ENCODE data around the gene AMDHD2. TPM values are rescaled to one million over a fixed set of nuclear protein-coding genes. Genes with fewer than 3 reads are reported as not detected.

Gene AMDHD2
- total RNA-seq, 5 donors from 2014 or later (not counting 1 experiment from before 2014, with no cell fraction given), result 104 to 215 (median 122) TPM

GRCh38 chr16:2497116-2497630 lies 23.0 kb upstream of the AMDHD2 start:
- peaks cover 9% of the 10 kb centered on the region for H3K36me3 Mint-ChIP-seq
- H3K4me1 Mint-ChIP-seq, result no peaks in the 10 kb centered on the region
- Histone ChIP-seq H3K27me3 (replicated peaks in 1 of 2; ENCODE audit: control insufficient read depth in 2 of 2, extremely low read depth in 1 of 2, insufficient read depth in 2 of 2, low read length in 1 of 2) (no peaks in the 10 kb centered on the region), H3K4me3 (ENCODE audit: control insufficient read depth in 1 of 2, extremely low read depth in 1 of 2, low read length in 1 of 2) (no peak overlapping the region), H3K27ac (ENCODE audit: low read length) (no peak overlapping the region), H3K4me1 (ENCODE audit: control insufficient read depth in 1 of 2, extremely low read depth in 1 of 2, insufficient read depth in 2 of 2, low read length in 2 of 2) (peaks cover 0 to 9% of the 10 kb centered on the region in 2 experiments), H3K9me3 (no peaks in the 10 kb centered on the region), H3K36me3 (ENCODE audit: control insufficient read depth in 2 of 2, extremely low read depth in 1 of 2, insufficient read depth in 1 of 2, low read length in 1 of 2) (peaks cover 9 to 11% of the 10 kb centered on the region in 2 donors)
- H3K4me3 Mint-ChIP-seq, result no peak overlapping the region
- no peak overlapping the region for H3K27ac Mint-ChIP-seq
- H3K27me3 Mint-ChIP-seq, result no peaks in the 10 kb centered on the region
- CTCF ChIA-PET, result no interaction called here
- H3K9me3 Mint-ChIP-seq, result no peaks in the 10 kb centered on the region
- POLR2A ChIA-PET, result no interaction called here
- ATAC-seq (replicated peaks in 1 of 4) (no peak), DNase-seq (no peak)
- WGBS (ENCODE audit: insufficient coverage), result 94% methylated on average over 19 of the region's 21 CpGs

- Mint-ChIP-seq H3K4me1 (no peaks in the 10 kb centered on the region), H3K4me3 (no peak overlapping the region), H3K36me3 (peaks cover 9% of the 10 kb centered on the region), H3K27ac (no peak overlapping the region), H3K27me3 (no peaks in the 10 kb centered on the region), H3K9me3 (no peaks in the 10 kb centered on the region)
- Histone ChIP-seq H3K27ac (ENCODE audit: low read length) (no peak overlapping the region), H3K36me3 (ENCODE audit: control insufficient read depth in 2 of 2, extremely low read depth in 1 of 2, insufficient read depth in 1 of 2, low read length in 1 of 2) (peaks cover 9 to 11% of the 10 kb centered on the region in 2 donors), H3K27me3 (replicated peaks in 1 of 2; ENCODE audit: control insufficient read depth in 2 of 2, extremely low read depth in 1 of 2, insufficient read depth in 2 of 2, low read length in 1 of 2) (no peaks in the 10 kb centered on the region), H3K9me3 (no peaks in the 10 kb centered on the region), H3K4me1 (ENCODE audit: control insufficient read depth in 1 of 2, extremely low read depth in 1 of 2, insufficient read depth in 2 of 2, low read length in 2 of 2) (peaks cover 0 to 9% of the 10 kb centered on the region in 2 experiments), H3K4me3 (ENCODE audit: control insufficient read depth in 1 of 2, extremely low read depth in 1 of 2, low read length in 1 of 2) (no peak overlapping the region)
- ChIA-PET POLR2A (no interaction called here), CTCF (no interaction called here)
- DNase-seq (no peak), ATAC-seq (replicated peaks in 1 of 4) (no peak)
- WGBS (ENCODE audit: insufficient coverage), result 88% methylated on average over 26 of the region's 26 CpGs
Measured at GRCh38 chr16:2497695-2498484, 22.3 kb upstream of the AMDHD2 start.

GRCh38 chr16:2498531-2499253 lies 21.5 kb upstream of the AMDHD2 start:
- no peaks in the 10 kb centered on the region for H3K27me3 ChIP-seq (replicated peaks in 1 of 2; ENCODE audit: control insufficient read depth in 2 of 2, extremely low read depth in 1 of 2, insufficient read depth in 2 of 2, low read length in 1 of 2)
- ChIA-PET CTCF (no interaction called here), POLR2A (no interaction called here)
- peaks cover 0 to 9% of the 10 kb centered on the region in 2 experiments for H3K4me1 ChIP-seq (ENCODE audit: control insufficient read depth in 1 of 2, extremely low read depth in 1 of 2, insufficient read depth in 2 of 2, low read length in 2 of 2)
- Mint-ChIP-seq H3K4me1 (no peaks in the 10 kb centered on the region), H3K27ac (no peak overlapping the region), H3K36me3 (peaks cover 9% of the 10 kb centered on the region), H3K27me3 (no peaks in the 10 kb centered on the region), H3K9me3 (no peaks in the 10 kb centered on the region), H3K4me3 (no peak overlapping the region)
- ATAC-seq (replicated peaks in 1 of 4), result no peak
- 88% methylated on average over 11 of the region's 15 CpGs for WGBS (ENCODE audit: insufficient coverage)
- no peak for DNase-seq
- H3K27ac ChIP-seq (ENCODE audit: low read length), result no peak overlapping the region
- peaks cover 9 to 11% of the 10 kb centered on the region in 2 donors for H3K36me3 ChIP-seq (ENCODE audit: control insufficient read depth in 2 of 2, extremely low read depth in 1 of 2, insufficient read depth in 1 of 2, low read length in 1 of 2)
- no peak overlapping the region for H3K4me3 ChIP-seq (ENCODE audit: control insufficient read depth in 1 of 2, extremely low read depth in 1 of 2, low read length in 1 of 2)
- H3K9me3 ChIP-seq, result no peaks in the 10 kb centered on the region

- WGBS (ENCODE audit: insufficient coverage), result no CpG with 5 or more reads among the region's 6 CpGs
- Histone ChIP-seq H3K27ac (ENCODE audit: low read length) (no peak overlapping the region), H3K4me3 (ENCODE audit: control insufficient read depth in 1 of 2, extremely low read depth in 1 of 2, low read length in 1 of 2) (no peak overlapping the region), H3K36me3 (ENCODE audit: control insufficient read depth in 2 of 2, extremely low read depth in 1 of 2, insufficient read depth in 1 of 2, low read length in 1 of 2) (peaks cover 9 to 11% of the 10 kb centered on the region in 2 donors), H3K27me3 (replicated peaks in 1 of 2; ENCODE audit: control insufficient read depth in 2 of 2, extremely low read depth in 1 of 2, insufficient read depth in 2 of 2, low read length in 1 of 2) (no peaks in the 10 kb centered on the region), H3K4me1 (ENCODE audit: control insufficient read depth in 1 of 2, extremely low read depth in 1 of 2, insufficient read depth in 2 of 2, low read length in 2 of 2) (peaks cover 0 to 9% of the 10 kb centered on the region in 2 experiments), H3K9me3 (no peaks in the 10 kb centered on the region)
- Mint-ChIP-seq H3K9me3 (no peaks in the 10 kb centered on the region), H3K4me1 (no peaks in the 10 kb centered on the region), H3K27me3 (no peaks in the 10 kb centered on the region), H3K36me3 (peaks cover 9% of the 10 kb centered on the region), H3K4me3 (no peak overlapping the region), H3K27ac (no peak overlapping the region)
- POLR2A ChIA-PET, result no interaction called here
- DNase-seq (no peak), ATAC-seq (replicated peaks in 1 of 4) (no peak)
- CTCF ChIA-PET, result no interaction called here
Measured at GRCh38 chr16:2499454-2499853, 20.7 kb upstream of the AMDHD2 start.

GRCh38 chr16:2499890-2500429 lies 20.2 kb upstream of the AMDHD2 start:
- POLR2A ChIA-PET, result no interaction called here
- ATAC-seq (replicated peaks in 1 of 4) (no peak), DNase-seq (no peak)
- H3K4me1 Mint-ChIP-seq, result no peaks in the 10 kb centered on the region
- H3K27ac Mint-ChIP-seq, result no peak overlapping the region
- CTCF ChIA-PET, result no interaction called here
- no peak overlapping the region for H3K4me3 Mint-ChIP-seq
- H3K36me3 Mint-ChIP-seq, result peaks cover 9% of the 10 kb centered on the region
- 88% methylated on average over 24 of the region's 29 CpGs for WGBS (ENCODE audit: insufficient coverage)
- Histone ChIP-seq H3K27ac (ENCODE audit: low read length) (no peak overlapping the region), H3K27me3 (replicated peaks in 1 of 2; ENCODE audit: control insufficient read depth in 2 of 2, extremely low read depth in 1 of 2, insufficient read depth in 2 of 2, low read length in 1 of 2) (no peaks in the 10 kb centered on the region), H3K4me3 (ENCODE audit: control insufficient read depth in 1 of 2, extremely low read depth in 1 of 2, low read length in 1 of 2) (no peak overlapping the region), H3K36me3 (ENCODE audit: control insufficient read depth in 2 of 2, extremely low read depth in 1 of 2, insufficient read depth in 1 of 2, low read length in 1 of 2) (peaks cover 9 to 11% of the 10 kb centered on the region in 2 donors), H3K9me3 (no peaks in the 10 kb centered on the region), H3K4me1 (ENCODE audit: control insufficient read depth in 1 of 2, extremely low read depth in 1 of 2, insufficient read depth in 2 of 2, low read length in 2 of 2) (peaks cover 0 to 9% of the 10 kb centered on the region in 2 experiments)
- H3K9me3 Mint-ChIP-seq, result no peaks in the 10 kb centered on the region
- H3K27me3 Mint-ChIP-seq, result no peaks in the 10 kb centered on the region

- no peak overlapping the region for H3K27ac Mint-ChIP-seq
- H3K9me3 ChIP-seq, result no peaks in the 10 kb centered on the region
- peaks cover 9 to 11% of the 10 kb centered on the region in 2 donors for H3K36me3 ChIP-seq (ENCODE audit: control insufficient read depth in 2 of 2, extremely low read depth in 1 of 2, insufficient read depth in 1 of 2, low read length in 1 of 2)
- no peaks in the 10 kb centered on the region for H3K27me3 Mint-ChIP-seq
- H3K36me3 Mint-ChIP-seq, result peaks cover 9% of the 10 kb centered on the region
- no peak overlapping the region for H3K27ac ChIP-seq (ENCODE audit: low read length)
- ChIA-PET POLR2A (interaction anchor here in 1 of 2 donors (0.8 kb wide), 1 partner anchor 306 kb away, joined by 3 read pairs; no protein-coding TSS in a partner anchor), CTCF (no interaction called here)
- no peak overlapping the region for H3K4me3 ChIP-seq (ENCODE audit: control insufficient read depth in 1 of 2, extremely low read depth in 1 of 2, low read length in 1 of 2)
- no peaks in the 10 kb centered on the region for H3K27me3 ChIP-seq (replicated peaks in 1 of 2; ENCODE audit: control insufficient read depth in 2 of 2, extremely low read depth in 1 of 2, insufficient read depth in 2 of 2, low read length in 1 of 2)
- no peaks in the 10 kb centered on the region for H3K9me3 Mint-ChIP-seq
- DNase-seq (no peak), ATAC-seq (replicated peaks in 1 of 4) (no peak)
- H3K4me1 ChIP-seq (ENCODE audit: control insufficient read depth in 1 of 2, extremely low read depth in 1 of 2, insufficient read depth in 2 of 2, low read length in 2 of 2), result peaks cover 0 to 9% of the 10 kb centered on the region in 2 experiments
- WGBS (ENCODE audit: insufficient coverage), result 92% methylated on average over 16 of the region's 20 CpGs
- no peak overlapping the region for H3K4me3 Mint-ChIP-seq
- H3K4me1 Mint-ChIP-seq, result no peaks in the 10 kb centered on the region
Measured at GRCh38 chr16:2500430-2500917, 19.7 kb upstream of the AMDHD2 start.
